Gastroesophageal sphincter (tissue), 4 donors: ENCODE results near the gene DAND5. TPM values are rescaled to one million over a fixed set of nuclear protein-coding genes. Genes with fewer than 3 reads are reported as not detected.

ENCODE experiments used
- ATAC-seq: fragments of 150-250 bp; one replicate; pipeline ENCODE4 v1.9.1; 2016; ENCODE audit warnings: mild to moderate bottlenecking, moderate library complexity
- H3K27ac ChIP-seq, 4 donors: fragments of 200-600 bp; sonication (generic) in 3 of 4; 1 replicate in 3 of 4; 2 replicates in 1 of 4; pipeline ENCODE4 v1.5.1; 2016 to 2019
- H3K27me3 ChIP-seq: fragments of 200-600 bp; sonication (generic); one replicate; pipeline ENCODE4 v1.5.1; 2019
- H3K36me3 ChIP-seq, 2 donors: fragments of 200-600 bp; sonication (generic); one replicate each; pipeline ENCODE4 v1.5.1; 2019; ENCODE audit warnings: control low read depth in 1 of 2
- H3K4me1 ChIP-seq, 3 donors: fragments of 200-600 bp; sonication (generic); 1 replicate in 2 of 3; 2 replicates in 1 of 3; pipeline ENCODE4 v1.5.1; 2016 to 2019; ENCODE audit warnings: control low read depth in 2 of 3
- H3K4me3 ChIP-seq, 2 donors: fragments of 200-600 bp; sonication (generic); one replicate each; pipeline ENCODE4 v1.5.1; 2019; ENCODE audit warnings: mild to moderate bottlenecking in 1 of 2, moderate library complexity in 1 of 2
- H3K9me3 ChIP-seq, 3 donors: fragments of 200-600 bp; sonication (generic); one replicate each; pipeline ENCODE4 v1.5.1; 2017 to 2019; ENCODE audit warnings: control low read depth in 2 of 3
- CTCF ChIP-seq, 4 experiments: fragments of 200-600 bp in 2 of 4; fragments of 450-650 bp in 2 of 4; sonication (generic) in 1 of 4; IDR thresholded peaks; one replicate each; pipeline ENCODE4 v1.5.1; 2017 to 2019; ENCODE audit warnings: antibody characterized with exemption in 4 of 4, mild to moderate bottlenecking in 2 of 4, moderate library complexity in 2 of 4
- EP300 ChIP-seq: sonication (generic); formaldehyde crosslinking; IDR thresholded peaks from one replicate; pipeline ENCODE4 v1.6.1; 2017; ENCODE audit warnings: antibody characterized with exemption, mild to moderate bottlenecking
- POLR2A ChIP-seq, 2 donors: fragments of 450-650 bp; IDR thresholded peaks; one replicate each; pipeline ENCODE4 v1.6.1; 2017; ENCODE audit warnings: antibody characterized with exemption in 2 of 2, mild to moderate bottlenecking in 2 of 2, moderate library complexity in 1 of 2
- POLR2AphosphoS5 ChIP-seq: sonication (generic); formaldehyde crosslinking; IDR thresholded peaks from one replicate; pipeline ENCODE4 v1.6.1; 2017; ENCODE audit warnings: antibody characterized with exemption
- WGBS, 2 donors: methylation state at CpG; one replicate each; pipeline ENCODE4 v1.1.5; 2018; ENCODE audit warnings: low coverage in 1 of 2; 5-methylcytosine and 5-hydroxymethylcytosine counted together
- total RNA-seq, 4 donors: library from RNA; depleted of rRNA; stranded (reverse); fragments of >200 nt; gene quantifications; one replicate each; pipeline ENCODE4 v1.1.0, GENCODE V29; 2016

DAND5 gene
- total RNA-seq, 4 donors from 2014 or later = 0.35 TPM; not detected in 3

GRCh38 chr19:12940897-12941296 lies 28.5 kb upstream of the DAND5 start:
- Histone ChIP-seq H3K4me3 (no peak overlapping the region), H3K4me1 (peaks cover 2 to 74% (median 23%) of the 10 kb centered on the region in 3 donors), H3K9me3 (no peaks in the 10 kb centered on the region), H3K27ac (peak overlapping the region in 3 of 4 donors; percentile 12 to 96 (median 93)), H3K27me3 (no peaks in the 10 kb centered on the region), H3K36me3 (peaks cover 0 to 51% of the 10 kb centered on the region in 2 donors)
- WGBS, 2 donors = 69 to 100% methylated on average over 1 to 2 of the region's 2 CpGs
- no peak for ATAC-seq
- TF ChIP-seq EP300 = no peak
- TF ChIP-seq POLR2A (IDR thresholded peaks at IDR 0.05) = no peak
- no peak for TF ChIP-seq CTCF (IDR thresholded peaks at IDR 0.05)
- no peak for TF ChIP-seq POLR2AphosphoS5

- Histone ChIP-seq H3K36me3 (peaks cover 0 to 64% of the 10 kb centered on the region in 2 donors), H3K27ac (peak overlapping the region in 3 of 4 donors; percentile 42 to 97 (median 43)), H3K4me1 (peaks cover 0 to 89% (median 30%) of the 10 kb centered on the region in 3 donors), H3K4me3 (no peak overlapping the region), H3K27me3 (no peaks in the 10 kb centered on the region), H3K9me3 (no peaks in the 10 kb centered on the region)
- no peak for TF ChIP-seq POLR2AphosphoS5
- no peak for TF ChIP-seq EP300
- no peak for TF ChIP-seq CTCF (IDR thresholded peaks at IDR 0.05)
- no peak for TF ChIP-seq POLR2A (IDR thresholded peaks at IDR 0.05)
- no peak for ATAC-seq
- WGBS, 2 donors = 79 to 80% methylated on average over 11 to 12 of the region's 18 CpGs
Observed at GRCh38 chr19:12943437-12944044, 25.8 kb upstream of the DAND5 start.

- H3K36me3 ChIP-seq = peaks cover 0 to 70% of the 10 kb centered on the region in 2 donors
- TF ChIP-seq CTCF (IDR thresholded peaks at IDR 0.05) = no peak
- TF ChIP-seq POLR2A (IDR thresholded peaks at IDR 0.05) = no peak
- TF ChIP-seq EP300 = no peak
- no peak for TF ChIP-seq POLR2AphosphoS5
- H3K27me3 ChIP-seq = no peaks in the 10 kb centered on the region
- ATAC-seq = no peak
- no peaks in the 10 kb centered on the region for H3K9me3 ChIP-seq
- H3K27ac ChIP-seq = peak overlapping the region in 3 of 4 donors; percentile 94 to 97 (median 96)
- H3K4me3 ChIP-seq = no peak overlapping the region
- 55 to 71% methylated on average over 1 of the region's 2 CpGs for WGBS, 2 donors
- peaks cover 0 to 90% (median 30%) of the 10 kb centered on the region in 3 donors for H3K4me1 ChIP-seq
Observed at GRCh38 chr19:12944104-12944674, 25.2 kb upstream of the DAND5 start.

- WGBS, 2 donors = 3 to 4% methylated on average over 5 to 7 of the region's 62 CpGs
- peak within 1 kb of the TSS; percentile 92 to 97 (median 95) for H3K27ac ChIP-seq
- peaks cover 0 to 76% (median 18%) of the 10 kb centered on the region in 3 donors for H3K4me1 ChIP-seq
- TF ChIP-seq CTCF (IDR thresholded peaks at IDR 0.05) (peak in 2 of 4 experiments; percentile 29 to 39), EP300 (no peak), POLR2A (IDR thresholded peaks at IDR 0.05) (peak; percentile 86 to 92), POLR2AphosphoS5 (peak; percentile 94)
- peak within 1 kb of the TSS; percentile 96 to 99 for H3K4me3 ChIP-seq
- ATAC-seq = peak; percentile 96
- H3K36me3 ChIP-seq = peaks cover 0 to 75% of the 10 kb centered on the region in 2 donors
- no peaks in the 10 kb centered on the region for H3K27me3 ChIP-seq
- H3K9me3 ChIP-seq = no peaks in the 10 kb centered on the region
Observed at GRCh38 chr19:12945479-12946091, 23.8 kb upstream of the DAND5 start, which contains the start of gene RAD23A. Gene RAD23A, plus strand, starts transcription at chr19:12945862. Its CDS starts 87 bp downstream, at chr19:12945949.
